Esophagus mucosa (tissue), 1 donor: ENCODE measurements around the gene KRT81. TPM values are rescaled to one million over a fixed set of nuclear protein-coding genes. Genes with fewer than 3 reads are reported as not detected.
"Not testable (repeated sequence)": the region's sequence is repeated elsewhere in the genome, so short reads cannot be mapped to it uniquely, and the experiment has no call there.

Source experiments
- ATAC-seq: fragments of 200-7000 bp; cut with Tn5 transposase; one replicate; pipeline ENCODE4 v1.9.1; 2020
- total RNA-seq: library from RNA; stranded (reverse); gene quantifications from one replicate; pipeline ENCODE4 v1.2.4, GENCODE V29; 2023
- donor health status: DM: yes; HTN: yes; CAD: no.

The KRT81 gene
- total RNA-seq, 1 donor from 2014 or later, result not detected

GRCh38 chr12:52295663-52296062 is 4.3 kb upstream of the KRT81 start:
- no peak for ATAC-seq

GRCh38 chr12:52294803-52295202 is 3.5 kb upstream of the KRT81 start:
- ATAC-seq, result no peak

DNA sequence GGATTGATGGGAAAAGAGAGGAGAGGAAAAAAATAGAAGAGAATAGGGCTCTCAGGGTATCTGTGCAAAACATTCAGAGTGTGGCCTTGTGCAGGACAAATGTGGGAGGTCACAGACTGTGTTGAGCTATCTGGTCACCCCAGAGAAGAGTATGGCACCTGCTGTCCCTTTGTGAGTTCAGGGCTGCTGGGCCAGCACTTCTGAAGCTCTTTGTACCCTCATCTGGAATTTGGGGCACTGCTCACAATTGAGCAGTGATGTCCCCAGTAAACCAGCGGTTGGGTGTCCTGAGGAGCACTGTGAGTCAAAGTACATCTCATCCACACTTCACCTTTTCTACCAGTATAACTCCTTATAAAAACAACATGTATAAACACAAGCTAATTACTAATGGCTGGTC is 2.6 kb upstream of the KRT81 start:
- no peak for ATAC-seq

- not testable (repeated sequence) for ATAC-seq
These were observed 725 bp downstream of the KRT81 start for GRCh38 chr12:52290483-52291134.

DNA sequence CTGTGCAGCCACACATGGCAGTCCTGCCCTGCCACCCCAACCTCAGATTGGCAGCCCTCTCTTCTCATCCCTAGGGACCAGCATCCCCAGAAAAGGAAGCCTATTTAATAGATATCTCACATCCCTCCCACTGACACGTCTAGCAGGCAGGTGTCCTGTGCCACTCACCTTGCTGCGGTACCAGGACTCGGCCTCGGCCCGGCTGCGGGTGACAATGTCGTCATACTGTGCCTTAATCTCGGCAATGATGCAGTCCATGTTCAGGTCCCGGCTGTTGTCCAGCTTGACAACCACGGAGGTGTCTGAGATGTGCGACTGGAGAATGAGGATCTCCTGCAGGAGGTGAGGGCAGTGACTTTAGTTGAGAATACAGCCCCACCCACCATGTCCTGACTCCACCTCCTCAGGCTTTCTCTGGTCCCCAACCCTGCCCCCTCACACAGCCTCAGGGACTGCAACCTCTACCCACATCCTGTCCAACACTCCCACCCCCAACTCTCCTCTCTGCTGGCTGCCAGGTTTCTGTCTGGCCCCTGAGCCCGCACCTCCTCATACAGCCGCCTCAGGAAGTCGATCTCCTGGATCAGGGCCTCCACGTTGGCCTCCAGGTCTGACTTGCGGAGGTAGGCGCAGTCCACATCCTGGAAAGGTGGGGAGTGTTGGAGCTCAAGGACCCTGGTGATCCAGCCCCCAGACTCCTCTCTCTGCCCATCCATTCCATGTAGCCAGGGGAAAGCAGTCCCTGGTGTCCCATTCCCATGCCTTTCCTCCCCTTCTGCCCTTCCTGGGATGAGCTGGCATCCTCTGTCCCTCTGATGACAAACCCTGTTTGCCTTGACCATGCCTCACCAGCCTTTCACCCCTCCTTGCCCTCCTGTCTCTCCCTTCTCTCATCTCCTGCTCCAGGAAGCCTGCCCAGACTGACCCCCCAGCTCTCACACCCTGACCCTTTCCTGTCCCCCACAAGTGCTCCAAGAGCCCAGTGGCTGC is 3.2 kb downstream of the KRT81 start:
- ATAC-seq, result not testable (repeated sequence)

DNA sequence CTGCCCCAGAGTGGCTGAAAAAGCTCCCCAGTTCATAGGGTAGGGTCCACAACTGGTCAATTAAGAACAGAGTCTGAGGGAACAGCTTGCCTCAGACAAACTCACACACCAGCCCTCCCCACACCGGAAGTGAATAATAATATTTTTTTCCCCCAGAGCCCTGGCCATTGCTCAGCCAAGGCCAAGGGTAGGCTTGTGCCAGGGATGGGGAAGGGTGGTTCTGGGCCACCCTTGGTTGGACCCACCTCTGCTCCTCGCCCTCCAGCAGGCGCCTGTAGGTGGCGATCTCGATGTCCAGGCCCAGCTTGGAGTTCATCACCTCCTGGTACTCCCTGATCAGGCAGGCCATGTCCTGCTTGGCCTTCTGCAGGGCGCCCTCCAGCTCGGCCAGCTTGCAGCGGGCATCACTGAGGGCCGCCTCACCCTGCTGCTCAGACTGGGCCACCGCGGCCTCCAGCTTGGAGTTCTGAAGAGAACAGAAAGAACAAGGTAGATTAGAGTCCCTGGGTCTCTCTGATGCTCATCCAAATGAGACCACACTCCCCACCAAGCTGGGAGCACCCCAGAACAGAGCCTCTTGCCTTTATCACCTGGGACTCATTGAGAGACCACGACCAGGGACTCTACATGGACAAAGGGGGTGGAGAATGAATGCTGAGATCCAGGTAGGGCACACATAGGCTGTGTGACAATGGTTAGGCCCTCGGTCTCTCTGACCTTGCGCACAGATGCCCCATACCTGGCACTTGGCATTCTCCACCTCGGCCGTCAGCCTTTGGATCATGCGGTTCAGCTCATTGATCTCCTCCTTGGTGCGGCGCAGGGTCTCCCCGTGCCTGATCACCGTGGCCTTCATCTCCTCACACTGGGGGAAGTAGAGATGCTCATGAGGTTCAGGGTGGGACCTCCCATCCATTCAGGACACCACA is 4.2 kb downstream of the KRT81 start:
- ATAC-seq, result not testable (repeated sequence)

GRCh38 chr12:52285851-52286530 is 5.3 kb downstream of the KRT81 start:
- ATAC-seq, result no peak

DNA sequence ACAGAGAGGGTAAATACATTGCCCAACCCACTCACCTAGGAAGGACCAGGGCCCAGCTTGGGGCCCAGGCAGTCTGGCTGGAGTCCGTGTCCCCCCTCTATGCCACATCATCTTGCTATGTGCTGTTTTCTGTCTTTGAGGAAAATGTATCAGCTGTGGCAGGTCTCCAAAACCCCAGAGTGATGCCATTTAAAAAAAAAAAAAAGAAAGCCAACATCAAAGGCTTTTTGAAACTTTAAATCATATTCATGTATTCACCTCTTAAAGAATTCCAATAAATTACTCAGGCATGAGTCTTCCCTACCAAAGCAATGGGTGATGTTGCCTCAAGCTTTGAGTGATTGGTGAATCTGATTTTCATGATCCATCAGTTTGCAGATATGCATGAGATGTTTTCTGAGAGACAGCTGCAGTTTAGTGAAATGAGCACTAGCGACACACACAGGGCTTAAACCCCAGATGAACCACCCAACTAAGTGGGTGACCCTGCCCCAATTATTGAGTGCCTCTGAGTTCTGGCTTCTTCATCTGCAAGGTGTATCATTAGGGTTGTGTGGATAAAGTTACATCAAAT is 6.1 kb downstream of the KRT81 start:
- ATAC-seq, result no peak

DNA sequence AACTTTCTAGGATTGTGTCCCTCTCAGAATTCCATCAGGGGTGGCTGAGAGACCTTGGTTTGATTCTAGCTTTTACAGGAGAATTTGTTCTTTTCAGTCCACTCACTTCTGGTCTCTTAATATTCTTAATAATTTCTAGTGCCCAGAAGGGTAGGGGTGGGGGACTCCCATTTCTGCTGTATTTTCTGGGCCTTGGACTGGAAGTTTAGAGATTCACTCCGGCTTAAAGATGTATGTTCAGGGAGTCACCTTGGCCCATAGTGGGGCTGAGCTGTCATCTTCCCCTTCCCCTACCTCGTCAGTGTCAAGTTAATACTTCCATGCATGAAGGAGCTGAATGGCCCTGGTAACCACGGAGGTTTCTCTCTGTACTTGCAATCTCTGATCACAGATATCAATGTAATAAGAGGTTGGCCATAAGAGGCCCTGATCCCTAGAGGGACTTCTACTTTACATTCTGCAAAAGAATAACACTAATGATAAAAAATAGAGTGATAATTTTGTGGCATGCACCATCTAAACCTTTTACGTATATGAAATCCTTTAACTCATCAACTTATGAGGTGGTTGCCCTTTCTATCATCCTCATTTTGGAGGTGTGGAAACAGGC is 6.7 kb downstream of the KRT81 start:
- ATAC-seq, result no peak

DNA sequence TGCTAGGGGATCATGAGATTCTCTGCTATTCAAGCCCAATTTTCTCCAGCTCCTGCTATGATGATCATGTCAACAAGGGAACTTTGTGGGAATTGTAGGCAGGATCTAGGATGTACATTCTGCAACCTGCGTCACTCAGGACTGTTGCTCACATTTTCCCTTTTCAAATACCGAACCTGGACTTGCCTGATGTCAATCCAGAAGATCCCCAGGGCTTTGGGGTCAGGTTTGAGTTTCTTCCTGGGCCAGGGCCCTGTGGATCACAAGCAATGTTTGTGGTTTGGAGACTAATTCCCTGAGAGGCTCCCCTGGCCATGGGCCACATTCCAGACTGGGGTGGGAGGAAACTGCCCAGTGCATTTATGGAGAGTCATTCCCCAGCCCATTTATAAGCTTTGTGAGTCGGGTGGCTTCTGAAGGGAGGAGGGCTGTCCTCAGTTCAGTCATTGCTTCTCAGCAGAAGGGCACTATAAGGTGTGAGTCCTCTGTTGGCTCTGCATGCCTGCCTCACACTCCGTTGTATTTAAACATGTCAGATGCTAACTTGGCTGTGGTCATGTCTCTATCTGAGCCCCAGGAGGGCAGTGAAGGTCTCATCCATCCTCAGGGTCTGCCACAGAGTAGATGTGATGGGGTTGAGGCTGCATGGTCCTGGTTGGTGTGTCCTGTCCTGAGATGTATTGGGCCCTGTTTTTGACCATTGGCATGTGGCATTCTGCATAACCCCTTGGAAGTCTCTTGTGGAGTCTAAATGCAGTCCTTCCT is 10.4 kb downstream of the KRT81 start:
- ATAC-seq, result peak; percentile 53

DNA sequence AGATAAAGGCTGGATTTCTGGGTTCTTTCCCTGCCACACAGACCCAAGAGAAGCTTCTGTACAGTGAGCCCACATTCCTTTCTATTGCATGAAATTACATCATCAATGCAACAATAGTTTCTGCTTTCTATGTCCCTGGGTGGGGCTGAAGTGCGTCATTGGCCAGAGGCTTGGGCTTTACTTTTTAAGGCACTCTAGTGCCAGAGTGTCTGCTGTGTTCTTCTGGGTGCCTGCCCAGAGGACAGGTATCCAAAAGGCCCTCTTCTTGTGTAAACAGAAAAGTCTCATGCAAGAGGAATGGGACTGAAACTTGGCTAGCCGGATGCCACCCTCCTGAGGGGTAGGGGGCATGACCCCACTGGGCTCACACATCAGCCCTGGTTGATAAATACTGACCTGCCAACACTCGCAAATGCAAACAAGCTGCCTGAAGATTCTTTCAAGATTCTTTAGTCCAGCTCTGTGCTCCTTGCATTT is 11.0 kb downstream of the KRT81 start:
- peak; percentile 93 for ATAC-seq

GRCh38 chr12:52279422-52280318 is 11.7 kb downstream of the KRT81 start:
- no peak for ATAC-seq

DNA sequence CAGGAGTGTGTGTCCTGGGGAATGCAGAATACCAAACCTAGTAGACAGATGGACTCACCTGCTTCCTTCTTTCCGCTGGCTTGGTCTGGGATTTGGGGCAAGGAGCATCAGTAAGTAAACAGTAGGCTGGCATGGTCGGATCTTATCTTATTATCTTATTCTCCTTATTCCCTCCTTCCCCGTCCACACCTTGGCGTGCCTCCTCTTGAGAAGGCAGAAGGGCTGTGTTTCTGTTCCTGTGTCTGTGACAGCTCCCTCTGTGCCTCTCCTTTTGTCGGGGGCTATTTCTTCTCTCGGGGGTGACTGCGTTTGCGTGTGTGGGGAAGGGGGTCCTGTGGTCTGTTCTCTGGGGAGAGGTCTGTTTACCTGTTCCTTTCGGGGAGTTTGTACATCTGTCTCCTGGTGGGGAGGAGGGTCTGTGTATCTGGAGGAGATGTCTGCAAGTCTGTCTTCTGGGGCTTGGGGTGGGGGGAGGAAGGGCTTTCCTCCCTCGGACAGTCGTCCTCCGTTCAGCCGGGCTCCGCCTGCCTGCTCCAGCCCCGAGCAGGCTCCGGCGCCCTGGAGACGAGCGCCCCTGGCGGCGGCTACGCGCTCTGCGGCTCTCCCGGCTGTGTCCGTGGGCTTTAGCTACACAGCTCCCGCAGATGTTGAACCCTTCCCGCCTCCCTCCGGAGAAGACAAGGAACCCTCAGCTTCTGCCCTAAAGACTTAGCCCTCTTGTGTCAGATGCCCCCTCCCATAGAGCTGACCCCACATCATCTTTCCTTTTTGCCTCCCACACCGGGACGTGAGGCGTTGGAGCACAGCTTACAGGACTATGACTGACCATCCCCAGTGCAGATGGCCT is 12.5 kb downstream of the KRT81 start:
- peak; percentile 69 for ATAC-seq

DNA sequence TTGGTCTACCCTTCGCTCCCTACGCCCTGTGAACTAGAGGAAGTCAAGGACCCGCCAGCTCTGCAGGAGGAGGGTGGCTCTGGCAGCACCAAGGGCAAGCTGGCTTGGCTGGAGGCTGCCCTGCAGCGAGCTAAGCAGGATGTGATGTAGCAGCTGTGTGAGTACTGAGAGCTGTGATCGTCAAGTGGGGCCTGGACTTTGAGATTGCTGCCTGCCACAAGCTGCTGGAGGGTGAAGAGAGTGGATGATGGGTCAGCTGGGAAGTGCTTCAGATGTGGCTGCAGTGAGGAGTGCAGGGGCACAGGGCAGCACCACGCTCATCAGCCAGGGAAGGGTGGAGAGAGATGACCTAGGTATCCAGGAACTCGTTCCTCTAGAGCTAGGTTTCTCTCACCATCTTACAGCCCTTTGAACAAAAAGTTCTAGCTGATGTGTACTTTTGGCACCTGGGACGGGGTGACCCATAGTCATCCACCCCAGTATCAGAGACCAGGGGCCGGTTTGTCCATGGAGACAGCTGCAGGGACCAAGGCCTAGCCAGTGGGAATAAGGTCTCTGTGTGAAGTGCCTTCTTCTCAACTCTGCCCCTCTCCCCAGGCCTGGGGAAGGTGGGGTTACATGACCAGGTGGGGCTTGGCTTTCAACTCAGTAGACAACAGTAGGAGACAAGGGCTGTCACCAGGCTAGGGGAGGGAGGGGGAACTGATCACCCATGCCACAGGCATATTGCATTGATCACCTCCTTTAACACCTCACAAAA is 13.7 kb downstream of the KRT81 start:
- no peak for ATAC-seq

DNA sequence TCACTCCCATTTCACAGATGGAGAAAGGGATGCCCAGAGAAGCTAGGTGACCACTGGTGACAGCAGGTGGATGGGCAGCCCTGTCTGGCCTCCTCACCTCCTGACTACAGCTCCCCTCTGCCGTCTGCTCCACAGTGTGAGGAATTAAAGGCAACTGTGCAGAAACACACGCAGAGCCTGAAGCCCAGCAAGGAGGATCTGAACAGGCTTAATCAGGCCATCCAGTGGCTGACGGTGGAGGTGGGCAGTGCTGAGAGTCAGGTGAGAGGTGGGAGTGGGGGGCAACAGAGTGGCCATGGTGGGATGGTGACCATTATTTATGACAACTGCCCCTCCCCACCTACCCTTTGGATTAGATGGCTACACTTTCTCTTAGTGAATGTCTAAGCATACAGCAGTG is 15.6 kb downstream of the KRT81 start:
- ATAC-seq, result no peak

DNA sequence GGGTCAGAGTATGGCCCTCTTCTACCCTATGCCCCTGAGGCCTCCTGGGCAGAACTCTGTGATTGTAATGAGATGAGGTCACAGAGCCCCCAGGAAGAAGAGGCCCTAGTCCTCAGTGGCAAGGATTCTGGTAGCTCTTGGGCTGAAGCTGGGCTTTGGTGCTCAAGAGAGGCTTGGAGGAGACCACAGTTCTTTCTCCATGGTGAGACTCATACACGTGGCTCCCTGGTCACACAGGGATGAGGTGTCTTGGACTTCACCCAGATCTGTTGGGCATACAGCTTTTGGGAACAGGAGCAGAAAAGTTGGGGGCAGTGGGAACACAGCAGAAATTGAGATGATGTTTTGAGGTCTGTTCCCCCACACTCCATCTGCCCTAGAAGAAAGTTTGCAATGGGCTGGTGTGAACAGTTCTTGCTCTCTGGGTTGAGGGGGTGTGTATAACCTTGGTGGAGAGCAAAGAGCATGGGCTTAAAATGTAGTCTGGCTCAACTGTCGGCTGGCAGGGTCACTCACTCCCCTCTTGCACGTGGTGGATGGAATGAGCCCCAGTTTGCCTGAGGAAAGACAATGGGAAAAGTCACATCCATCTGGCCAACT is 16.7 kb downstream of the KRT81 start, which contains the start of gene KRT86:
KRT86 (plus strand) TSS at position 125 of the 600 bp plus-strand sequence. CDS start 27,272 bp downstream, outside the sequence.
- ATAC-seq, result no peak

DNA sequence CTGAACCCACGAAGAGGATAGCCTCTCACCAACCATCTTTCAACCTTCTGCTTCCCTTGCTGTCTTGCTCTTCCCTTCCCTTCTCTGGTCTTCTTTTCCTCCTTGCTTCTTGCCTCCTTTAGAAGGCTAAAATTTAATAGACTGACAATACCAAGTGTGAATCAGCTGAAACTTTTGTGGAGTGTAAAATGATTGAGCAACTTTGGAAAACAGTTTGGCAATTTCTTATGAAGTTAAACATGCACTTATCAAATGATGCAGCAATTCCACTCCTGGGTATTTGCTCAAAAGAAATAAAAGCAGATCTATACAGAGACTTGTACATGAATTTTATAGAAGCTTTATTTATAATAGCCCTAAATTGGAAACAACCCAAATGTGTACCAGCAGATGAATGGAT is 20.2 kb downstream of the KRT81 start:
- no peak for ATAC-seq
